Kidney capillary endothelial cell (primary cell): ENCODE measurements around the gene KCNS3.

Experiments
- DNase-seq: peaks from one replicate; pipeline ENCODE4 v3.0.0-alpha.2; 2018; ENCODE audit warnings: low spot score

Gene KCNS3

DNA sequence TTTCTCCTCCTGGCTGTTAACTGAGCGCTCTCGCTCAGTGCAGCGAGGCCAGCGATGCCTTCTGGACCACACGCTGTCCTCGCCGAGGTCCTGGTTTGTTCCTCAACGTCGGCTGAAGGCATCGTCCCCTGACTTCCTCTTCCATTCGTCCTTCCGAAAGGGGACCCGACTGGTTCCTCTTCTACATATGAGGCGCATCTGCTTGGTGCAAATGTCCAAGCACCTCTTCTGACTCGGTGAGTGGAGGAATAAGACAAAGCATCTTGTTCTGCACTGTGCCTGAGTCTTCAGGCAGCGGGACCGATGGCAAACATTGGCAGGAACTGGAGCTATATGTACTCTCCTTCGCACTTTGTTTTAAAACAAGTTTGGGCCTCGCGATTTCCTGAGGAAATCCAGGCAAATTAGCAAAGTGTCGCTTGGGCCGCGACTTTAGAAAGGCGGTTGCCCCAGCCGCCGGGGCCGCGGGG lies 621 bp upstream of the KCNS3 start:
- DNase-seq: no peak

DNA sequence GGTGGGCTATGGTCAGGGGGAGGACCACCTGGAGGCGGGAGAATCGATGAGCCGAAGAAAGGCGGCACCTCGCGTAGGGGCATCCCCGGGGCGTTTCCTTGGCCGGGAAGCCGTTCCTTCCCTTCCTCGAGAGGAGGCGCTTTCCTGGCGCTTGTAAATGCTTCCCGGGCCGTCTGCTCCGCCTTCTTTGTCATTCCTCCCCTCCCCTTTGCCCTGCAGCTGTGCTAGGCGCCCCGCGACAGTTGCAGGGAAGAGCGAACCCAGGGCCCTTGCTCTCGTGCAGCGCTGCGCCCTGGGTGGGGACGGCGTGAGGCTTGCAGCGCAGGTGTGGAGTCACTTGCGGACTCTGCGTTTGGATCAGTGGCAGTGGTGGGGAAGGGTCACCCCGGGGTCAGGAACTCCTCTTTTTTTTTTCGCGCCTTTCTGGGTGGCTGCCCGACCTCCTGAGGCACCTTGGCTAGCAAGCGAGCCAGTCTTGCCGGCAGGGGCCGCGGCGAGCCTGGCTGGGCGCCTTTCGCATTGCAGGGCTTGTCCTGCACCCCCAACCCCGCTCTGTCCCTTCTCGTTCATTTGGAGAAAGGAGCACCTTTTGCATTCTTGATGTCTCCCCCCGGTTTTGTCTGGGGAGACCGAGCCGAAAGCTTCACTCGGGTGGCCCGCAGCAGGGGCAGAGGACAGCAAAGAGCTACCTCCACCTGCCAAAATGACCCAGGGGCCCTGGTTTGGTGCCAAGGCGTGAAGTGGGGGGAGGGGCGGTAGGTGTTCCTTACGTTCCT lies 858 bp downstream of the KCNS3 start:
- no peak for DNase-seq

DNA sequence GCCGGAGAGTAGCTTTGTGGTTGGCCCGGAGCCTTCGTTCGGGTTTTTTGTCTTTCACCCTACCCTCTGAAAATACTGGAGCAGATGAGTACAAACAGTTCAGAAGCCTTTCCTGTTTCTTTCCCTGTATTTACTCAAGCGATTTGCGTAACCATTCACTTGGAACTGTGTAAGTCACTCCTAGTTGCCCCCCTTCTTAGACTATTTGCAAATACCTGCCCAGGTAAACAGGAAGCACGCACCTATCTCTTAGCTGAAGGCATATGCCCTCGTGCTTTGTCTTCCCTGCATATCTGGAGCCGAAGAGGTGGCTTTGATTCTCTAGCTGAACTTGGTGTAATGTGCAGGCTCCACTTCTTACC lies 1.4 kb downstream of the KCNS3 start:
- DNase-seq: no peak

DNA sequence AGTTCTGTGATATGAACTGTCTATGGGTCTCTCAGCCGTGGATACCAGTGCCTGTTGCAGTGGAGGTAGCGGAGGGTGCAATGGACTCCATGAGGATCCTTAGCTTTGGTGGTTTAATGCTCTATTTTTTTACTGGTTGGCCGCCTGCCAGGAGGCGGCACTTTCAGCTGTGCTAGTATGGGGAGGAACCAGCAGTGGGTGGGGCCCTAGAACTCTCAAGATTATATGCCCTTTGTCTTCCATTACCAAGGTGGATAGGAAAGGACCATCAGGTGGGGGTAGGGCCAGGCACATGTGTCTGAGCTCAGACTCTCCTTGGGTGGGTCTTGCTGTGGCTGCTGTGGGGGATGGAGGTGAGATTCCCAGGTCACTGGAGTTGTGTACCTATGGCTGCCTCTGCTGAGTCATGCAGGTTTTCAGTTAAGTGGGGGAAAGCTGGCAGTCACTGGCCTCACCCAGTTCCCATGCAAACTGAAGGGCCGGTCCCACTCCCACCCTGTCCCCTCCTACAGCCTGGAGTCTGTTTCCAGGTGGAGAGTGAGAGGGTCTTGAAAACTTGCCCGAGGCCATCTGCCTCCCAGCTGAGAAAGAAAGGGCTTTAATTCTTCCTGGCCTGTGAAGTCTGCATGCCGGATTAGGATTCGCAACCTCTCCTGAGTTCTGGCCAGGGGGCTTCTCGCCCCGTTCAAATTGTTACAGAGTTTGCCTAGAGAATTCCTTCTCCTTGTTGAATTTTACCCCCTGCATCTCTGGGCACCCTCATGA lies 14.5 kb downstream of the KCNS3 start:
- no peak for DNase-seq

DNA sequence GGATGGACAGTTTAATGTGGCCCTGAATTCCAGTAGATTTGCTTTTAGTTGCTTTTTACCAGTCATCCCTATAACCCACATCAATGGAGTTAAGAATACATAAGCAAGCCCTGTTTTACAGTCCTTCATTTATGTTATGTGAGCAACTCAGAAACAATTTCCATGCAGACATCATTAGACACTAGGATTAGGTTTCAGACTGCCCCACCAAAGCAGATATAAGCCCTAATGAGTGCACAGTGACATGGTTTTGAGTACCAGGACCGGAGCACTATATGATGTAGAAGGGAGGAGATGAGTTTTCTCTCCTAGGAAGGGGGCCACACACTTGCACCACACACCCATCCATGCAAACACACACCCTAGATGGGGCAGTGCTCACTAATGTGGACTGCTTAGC lies 15.5 kb downstream of the KCNS3 start:
- DNase-seq: no peak

DNA sequence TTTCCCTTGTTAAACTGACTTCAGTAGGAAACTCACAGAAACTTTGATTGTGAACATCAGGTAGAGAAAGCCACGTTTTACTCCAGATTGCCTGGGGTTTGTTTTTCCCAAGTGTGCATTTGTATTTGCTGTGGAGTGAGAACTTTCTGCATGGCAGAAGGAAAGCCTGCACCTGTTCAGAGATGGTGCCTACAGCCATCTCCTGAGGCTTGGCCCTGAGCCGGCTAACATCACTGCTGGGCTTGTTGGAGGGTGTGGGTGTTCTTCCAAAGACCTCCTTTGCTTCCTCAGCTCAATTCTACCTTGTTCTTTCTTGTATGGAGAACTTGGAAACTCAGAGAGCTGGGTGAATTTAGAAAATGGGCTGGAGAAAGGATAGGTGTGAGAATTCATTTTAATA lies 16.1 kb downstream of the KCNS3 start:
- DNase-seq: no peak

DNA sequence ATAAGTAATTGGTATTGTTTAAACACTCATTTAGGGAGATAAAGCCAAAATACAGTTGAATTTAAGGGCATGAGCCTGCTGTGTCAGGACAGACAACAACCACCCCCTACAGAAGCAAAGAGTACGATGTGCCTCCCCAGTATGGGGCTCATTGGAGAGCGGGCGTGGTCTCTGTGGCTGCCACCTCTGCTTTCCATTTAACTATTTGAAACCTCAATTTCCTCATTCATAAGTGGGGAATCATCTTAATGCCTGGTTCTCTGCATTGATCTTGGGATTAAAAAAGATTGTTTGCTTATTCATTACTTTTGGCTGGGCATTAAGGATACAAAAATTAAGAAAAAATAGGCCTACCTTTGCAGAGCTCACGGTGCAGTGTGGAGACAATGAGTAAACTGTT lies 21.4 kb downstream of the KCNS3 start:
- no peak for DNase-seq

DNA sequence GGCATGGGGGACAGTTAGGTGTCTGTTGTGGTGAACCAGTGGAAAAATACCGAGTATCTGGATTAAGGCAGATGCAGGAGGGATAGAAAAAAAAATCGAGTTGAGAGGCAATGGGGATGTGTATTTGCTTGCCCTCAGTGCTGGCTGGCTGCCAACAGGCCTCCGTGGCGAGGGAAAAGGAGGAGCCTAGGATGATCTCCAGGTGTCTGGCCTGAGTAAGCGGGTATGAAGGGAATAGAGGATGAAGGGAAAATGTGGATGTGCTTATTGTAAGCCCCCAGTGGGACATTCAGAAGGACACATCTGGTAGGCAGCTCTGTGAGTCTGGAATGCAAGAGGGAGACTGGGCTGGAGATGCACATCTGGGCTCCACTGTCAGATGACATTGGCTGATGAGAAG lies 22.8 kb downstream of the KCNS3 start:
- DNase-seq: no peak

DNA sequence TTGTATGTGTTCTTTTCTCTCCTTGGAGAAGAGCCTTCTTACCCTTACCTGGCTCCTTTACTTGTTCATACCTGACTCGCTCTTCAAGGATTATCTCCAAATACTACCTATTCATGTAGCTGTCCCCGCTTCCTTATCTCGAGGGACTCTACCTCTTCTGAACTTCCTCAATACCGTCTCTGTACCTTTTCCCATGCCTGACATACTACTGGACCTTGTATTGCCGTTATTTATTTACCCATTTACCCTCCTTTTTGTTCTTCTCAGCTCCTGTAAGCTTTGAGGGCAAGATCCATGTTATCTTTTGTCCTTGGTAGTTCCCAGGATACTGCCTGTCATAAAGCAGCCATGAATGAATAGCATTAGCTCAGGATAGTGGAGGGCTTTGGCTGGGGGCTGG lies 32.5 kb downstream of the KCNS3 start:
- no peak for DNase-seq

DNA sequence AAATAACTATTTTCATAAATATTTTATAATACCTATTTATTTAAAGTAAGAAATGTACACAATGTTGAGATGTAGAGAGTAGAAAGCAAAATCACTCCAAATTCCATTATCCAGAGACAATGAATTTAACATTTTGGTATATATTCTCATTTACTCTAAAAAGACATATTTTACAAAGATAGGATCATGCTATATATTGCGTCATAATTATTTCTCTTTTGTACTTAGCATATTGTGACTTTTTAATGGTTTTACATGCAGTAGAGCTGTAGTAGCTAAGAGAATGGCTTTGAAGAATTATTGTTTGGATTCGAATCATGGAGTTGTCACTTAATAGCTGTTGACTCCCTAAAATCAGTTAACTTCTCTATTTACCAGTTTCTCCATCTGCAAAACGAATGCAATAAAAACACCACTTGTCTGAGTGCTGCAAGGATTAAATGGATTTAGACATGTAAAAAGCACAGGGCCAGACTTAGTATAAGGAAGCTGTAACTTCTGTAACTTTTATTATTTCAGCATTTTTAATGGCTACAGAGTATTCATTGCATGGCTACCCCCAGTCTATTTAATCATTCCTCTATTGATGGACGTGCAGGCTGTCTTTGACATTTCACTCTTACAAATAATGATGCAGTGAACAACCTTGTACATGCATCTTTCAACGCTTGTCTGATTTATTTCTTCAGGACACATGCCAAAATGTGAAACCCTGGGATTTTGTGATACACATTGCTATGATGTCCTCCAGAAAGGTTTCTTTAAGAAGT lies 33.2 kb downstream of the KCNS3 start:
- DNase-seq: no peak

DNA sequence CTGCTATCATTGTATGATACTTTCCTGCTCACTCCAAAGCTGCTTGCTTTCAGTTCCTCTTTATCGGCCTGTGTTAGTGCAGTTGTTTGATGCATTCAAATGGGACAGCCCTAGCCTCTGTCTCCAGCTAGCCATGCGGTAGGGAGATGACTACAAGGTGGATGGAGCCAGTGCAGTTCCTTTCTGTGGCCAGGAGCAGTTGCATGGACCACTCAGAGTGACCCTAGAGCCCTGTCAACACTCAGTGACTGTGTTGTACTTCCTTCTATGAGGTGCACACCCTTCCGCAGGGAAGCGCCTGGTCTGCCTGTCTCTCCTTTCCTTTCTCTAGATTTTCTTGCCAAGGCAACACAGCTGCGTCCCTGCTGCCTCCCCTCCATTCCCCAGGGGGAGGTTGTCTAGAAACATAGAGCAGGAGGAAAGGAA lies 33.8 kb downstream of the KCNS3 start:
- no peak for DNase-seq

DNA sequence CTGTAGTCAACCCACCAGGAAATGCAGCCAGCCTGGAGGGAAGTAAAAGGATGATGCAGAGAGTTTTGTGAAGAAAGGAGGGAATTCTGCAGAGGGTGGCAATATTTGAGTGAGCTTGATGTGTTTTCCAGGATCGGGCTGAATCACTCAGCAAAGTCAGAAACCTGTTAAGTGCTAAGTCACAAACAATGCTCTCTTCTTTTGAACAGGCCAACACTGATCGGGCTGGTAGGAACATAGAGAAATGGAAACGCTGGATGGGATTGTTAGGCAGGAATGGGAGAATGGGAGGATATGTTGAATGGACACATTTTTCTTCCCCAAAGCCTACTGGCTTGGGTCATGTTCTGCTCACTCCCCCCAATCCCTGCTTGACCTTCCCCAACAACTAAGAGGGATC lies 36.6 kb downstream of the KCNS3 start:
- DNase-seq: no peak

DNA sequence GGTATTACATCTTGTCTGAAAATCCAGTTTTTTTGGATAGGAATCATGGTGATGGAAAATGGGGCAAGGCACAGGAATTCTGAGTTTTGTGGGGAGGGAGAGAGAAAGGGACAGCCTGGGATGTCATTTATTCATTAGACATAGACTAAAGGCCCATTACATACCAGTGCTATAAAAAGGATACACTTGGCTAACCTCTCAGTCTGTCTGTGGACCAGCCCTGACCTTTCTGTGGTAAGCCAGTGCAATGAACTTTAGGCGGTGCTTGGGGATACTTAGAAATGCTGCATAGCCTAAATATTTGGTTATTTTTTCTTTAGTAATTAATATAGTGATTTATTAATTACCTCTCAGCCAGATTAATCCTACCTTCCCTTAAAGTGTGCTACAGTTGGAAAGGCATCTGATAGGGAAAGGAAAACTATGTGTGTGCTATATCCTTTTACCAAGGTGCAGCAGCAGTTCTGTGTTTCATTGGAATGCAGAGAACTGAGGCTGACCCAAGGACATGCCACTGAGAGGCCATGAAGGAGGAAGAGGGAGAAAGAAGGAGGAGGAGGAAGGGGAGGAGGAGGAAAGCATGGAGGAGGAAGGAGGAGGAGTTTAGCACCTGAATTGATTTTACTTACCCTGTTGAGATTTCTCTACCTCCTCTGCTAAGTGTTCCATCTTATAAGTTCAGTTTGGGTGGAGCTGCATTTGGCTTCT lies 37.5 kb downstream of the KCNS3 start:
- no peak for DNase-seq

DNA sequence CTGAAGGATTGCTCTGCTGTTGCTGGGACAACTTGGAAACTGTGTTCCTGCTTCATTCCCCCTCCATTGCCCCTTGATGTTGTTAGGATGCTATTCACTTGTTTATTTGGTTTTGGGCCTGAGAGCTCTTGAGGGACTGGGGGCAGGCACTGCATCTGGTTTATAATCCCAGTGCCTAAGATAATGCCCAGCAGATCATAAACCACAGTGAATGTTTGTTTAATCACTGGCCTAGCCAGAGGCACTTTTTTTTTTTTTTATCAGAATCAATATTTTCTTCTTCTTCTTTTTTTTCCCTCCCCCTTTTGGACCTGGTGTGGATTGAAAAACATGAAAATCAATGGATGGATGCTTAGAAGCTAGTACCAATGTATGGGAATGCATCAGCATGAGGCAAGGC lies 38.1 kb downstream of the KCNS3 start:
- no peak for DNase-seq

DNA sequence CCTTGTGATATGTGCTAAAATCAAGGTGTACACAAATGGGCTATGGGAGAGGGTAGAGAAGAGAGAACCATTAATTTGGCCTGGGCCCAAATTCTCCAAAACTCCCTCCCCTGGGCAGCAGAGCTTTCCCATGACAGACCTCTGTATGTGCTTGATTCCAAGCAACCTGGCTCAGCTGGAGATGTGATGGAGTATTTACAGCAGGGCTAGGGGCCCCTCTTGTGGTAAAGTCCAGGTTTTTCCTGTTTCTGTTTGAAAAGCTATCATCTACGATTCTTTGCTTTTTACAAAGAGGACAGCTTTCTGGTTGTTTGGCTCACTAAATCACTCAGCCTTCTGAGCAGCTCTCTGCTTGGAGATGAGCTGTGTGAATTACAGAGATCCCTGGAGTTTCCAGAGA lies 40.3 kb downstream of the KCNS3 start:
- no peak for DNase-seq

DNA sequence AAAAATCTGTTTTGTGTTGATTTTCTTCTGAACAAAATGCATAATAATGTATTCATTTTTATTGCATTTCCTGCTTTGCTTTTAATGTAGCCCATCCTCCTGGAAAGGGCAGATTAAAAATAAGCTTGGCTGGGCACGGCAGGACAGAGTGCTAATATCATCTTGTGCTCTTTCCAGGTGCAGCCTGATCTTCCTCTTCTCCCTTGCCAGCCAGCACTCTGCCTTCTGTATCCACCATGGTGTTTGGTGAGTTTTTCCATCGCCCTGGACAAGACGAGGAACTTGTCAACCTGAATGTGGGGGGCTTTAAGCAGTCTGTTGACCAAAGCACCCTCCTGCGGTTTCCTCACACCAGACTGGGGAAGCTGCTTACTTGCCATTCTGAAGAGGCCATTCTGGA lies 52.3 kb downstream of the KCNS3 start:
- no peak for DNase-seq

DNA sequence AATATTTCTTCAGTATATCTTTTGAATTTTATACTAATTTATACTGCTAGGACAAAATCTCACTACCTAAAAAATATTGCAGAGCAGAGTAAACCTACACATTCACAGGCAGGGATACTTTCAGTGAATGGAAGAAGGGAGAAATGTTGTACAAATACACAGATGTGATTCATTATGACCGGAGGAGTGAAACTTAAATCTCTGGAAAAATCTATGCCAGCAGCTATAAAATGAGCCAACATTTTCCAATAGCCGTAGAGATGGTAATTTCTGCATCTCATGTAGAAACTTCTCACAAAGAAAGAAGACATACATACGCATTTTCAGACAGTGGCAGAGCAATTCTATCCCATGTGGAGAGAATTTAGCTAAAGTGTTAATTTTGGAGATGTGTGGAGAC lies 54.8 kb downstream of the KCNS3 start:
- DNase-seq: no peak

DNA sequence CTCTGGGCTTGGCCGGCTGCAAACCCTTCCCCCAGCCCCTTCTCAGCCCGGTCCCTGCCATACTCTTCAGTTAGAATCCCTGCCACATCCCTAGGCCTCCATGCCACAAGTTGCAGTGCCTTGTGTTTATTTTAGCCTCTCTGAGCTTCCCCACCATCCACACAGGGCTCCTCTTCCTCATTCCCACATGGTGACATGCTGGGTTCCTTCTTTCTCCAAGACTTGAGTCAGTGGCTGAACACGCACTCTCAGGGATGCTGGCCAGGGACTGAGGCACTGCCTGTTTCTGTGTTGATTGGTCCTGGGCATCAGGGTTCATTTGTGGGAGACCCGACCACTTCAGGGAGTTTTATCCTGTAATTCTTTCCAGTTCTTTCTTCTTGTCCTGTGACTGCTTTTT lies 56.3 kb downstream of the KCNS3 start:
- no peak for DNase-seq

DNA sequence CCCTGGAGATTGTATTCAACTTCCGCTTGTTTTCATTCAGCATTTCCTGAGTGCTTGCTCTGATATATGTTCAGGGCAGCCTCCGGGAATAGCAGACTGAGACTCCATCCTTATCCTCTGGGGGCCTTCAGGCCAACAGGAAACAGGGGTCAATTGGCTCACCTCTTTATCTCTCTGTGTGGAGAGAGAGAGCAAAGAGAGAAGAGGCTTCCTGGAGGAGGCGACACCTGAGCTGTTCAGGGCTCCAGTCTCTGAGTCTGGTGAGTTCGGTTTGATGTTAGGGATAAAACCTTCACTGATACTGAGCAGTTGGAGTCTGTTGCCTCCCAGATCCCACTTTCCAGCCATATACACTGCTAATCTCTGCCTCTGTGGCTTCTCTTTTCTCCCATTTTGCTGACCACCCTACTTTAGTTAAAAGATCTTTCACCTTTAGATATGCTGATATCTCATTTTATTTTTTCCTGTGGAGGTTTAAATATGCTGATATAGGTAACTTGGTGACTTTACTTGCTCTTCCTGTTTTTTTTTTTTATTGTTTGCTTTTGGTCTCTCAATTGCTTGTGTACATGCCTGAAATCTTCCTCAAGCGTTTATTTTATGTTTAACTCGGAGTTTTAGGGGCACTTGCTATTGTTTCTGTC lies 56.9 kb downstream of the KCNS3 start:
- no peak for DNase-seq

DNA sequence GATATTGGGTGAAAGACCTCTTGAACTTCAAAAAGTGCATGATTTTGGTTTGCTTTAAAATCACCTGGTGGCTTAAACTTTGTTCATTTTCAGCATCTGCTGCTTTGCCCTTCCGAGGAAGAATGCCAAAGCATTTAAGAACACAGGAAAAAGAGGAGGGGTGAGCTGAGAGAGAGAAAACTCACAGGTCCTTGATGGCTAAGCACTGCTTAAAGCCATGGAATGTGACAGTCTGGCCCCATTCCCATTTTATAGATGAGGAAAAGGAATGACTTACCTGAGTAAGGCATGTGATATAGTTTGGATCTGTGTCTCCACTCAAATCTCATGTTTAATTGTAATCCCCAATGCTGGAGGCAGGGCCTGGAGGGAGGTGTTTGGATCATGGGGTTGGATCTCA lies 58.1 kb downstream of the KCNS3 start:
- DNase-seq: no peak

DNA sequence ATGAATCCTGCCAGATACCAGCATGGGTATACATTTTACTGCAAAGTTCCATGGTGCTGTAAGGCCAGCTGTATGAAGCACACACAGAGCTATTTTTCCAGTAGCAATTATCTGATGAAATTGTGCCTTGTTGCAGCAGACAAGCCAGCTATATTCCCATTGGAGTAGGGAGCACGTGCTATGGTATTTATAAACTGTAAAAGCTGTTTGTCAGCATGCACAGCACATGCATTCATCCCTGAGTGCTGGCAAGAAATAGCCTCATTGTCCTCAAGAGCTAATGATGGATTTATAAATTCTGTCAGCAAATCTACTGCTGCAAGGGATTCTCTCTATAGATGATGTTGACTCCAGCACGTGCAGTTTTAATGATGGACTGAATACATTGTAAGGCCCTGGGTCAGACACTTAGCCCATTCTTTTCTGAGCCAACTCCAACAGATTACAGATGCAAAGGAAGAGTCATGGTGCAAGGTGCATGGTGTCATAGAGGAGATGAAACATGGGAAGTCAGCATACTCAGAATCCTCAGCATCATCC lies 61.7 kb downstream of the KCNS3 start:
- no peak for DNase-seq

DNA sequence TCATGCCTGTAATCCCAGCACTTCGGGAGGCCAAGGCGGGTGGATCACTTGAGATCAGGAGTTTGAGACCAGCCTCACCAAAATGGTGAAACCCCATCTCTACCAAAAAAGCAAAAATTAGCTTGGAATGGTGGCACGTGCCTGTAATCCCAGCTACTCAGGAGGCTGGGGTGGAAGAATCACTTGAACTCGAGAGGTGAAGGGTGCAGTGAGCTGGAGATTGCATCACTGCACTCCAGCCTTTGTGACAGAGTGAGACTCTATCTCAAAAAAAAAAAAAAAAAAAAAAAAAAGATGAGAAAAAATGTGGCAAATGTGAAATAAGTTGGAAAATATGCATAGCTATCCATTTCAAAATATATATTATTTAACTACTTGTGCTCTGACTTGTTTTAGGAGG lies 65.0 kb downstream of the KCNS3 start:
- no peak for DNase-seq
